Parathyroid adenoma (tissue), 2 donors: Measurements from ENCODE around the gene LYVE1.

Experiments
- H2AFZ ChIP-seq: fragments of 300-600 bp; sonication (generic); one replicate; pipeline ENCODE4 v1.7.0; 2017; ENCODE audit warnings: antibody characterized with exemption, mild to moderate bottlenecking
- H3K27ac ChIP-seq: fragments of 300-600 bp; sonication (generic); one replicate; pipeline ENCODE4 v1.7.0; 2017
- H3K27me3 ChIP-seq: fragments of 300-600 bp; sonication (generic); one replicate; pipeline ENCODE4 v1.7.0; 2017; ENCODE audit warnings: low read length; ENCODE audit not compliant: control insufficient read depth, insufficient read depth
- H3K36me3 ChIP-seq: fragments of 300-600 bp; sonication (generic); one replicate; pipeline ENCODE4 v1.7.0; 2017; ENCODE audit warnings: low read length; ENCODE audit not compliant: control insufficient read depth, insufficient read depth
- H3K4me1 ChIP-seq: fragments of 300-600 bp; sonication (generic); one replicate; pipeline ENCODE4 v1.7.0; 2017; ENCODE audit warnings: control low read depth
- H3K4me2 ChIP-seq: fragments of 300-600 bp; sonication (generic); one replicate; pipeline ENCODE4 v1.7.0; 2017; ENCODE audit warnings: low read length
- H3K4me3 ChIP-seq: fragments of 300-600 bp; sonication (generic); one replicate; pipeline ENCODE4 v1.7.0; 2017; ENCODE audit warnings: low read depth, low read length
- H3K79me2 ChIP-seq: fragments of 300-600 bp; sonication (generic); one replicate; pipeline ENCODE4 v1.7.0; 2017; ENCODE audit warnings: control low read depth
- H3K9ac ChIP-seq: fragments of 300-600 bp; sonication (generic); one replicate; pipeline ENCODE4 v1.7.0; 2017; ENCODE audit warnings: mild to moderate bottlenecking
- H3K9me3 ChIP-seq: fragments of 300-600 bp; sonication (generic); one replicate; pipeline ENCODE4 v1.7.0; 2017; ENCODE audit warnings: low read length; ENCODE audit not compliant: control insufficient read depth
- CTCF ChIP-seq: fragments of 300-600 bp; sonication (generic); IDR thresholded peaks from one replicate; pipeline ENCODE4 v1.7.0; 2017; ENCODE audit warnings: antibody characterized with exemption, mild to moderate bottlenecking
- donor health status: primary hyperparathyroidism.

Gene LYVE1

DNA sequence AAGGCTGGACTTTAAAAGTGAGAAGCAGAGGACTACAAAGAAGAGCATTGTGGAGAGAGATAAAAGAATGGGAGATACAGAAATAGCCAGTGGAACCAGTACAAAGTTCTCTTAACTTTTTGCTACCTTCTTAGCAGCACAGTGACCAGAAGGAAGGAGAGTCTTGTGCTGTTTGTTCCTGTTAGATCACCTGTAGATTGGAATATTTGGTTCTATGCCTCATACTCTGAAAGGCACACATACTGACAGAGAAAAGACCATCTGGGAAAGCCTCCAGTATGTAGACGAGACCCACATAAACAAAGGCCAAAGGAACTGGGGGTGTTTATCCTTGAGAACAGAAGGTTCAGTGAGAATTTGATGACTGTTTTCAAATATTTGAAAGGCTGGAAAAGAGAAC lies 46.2 kb downstream of the LYVE1 start:
- no peaks in the 10 kb centered on the region for H3K36me3 ChIP-seq
- peak overlapping the region; percentile 74 for H3K27ac ChIP-seq

GRCh38 chr11:10520562-10520961 lies 47.9 kb downstream of the LYVE1 start:
- H3K4me1 ChIP-seq = peaks cover 4% of the 10 kb centered on the region
- no peak overlapping the region for H3K4me2 ChIP-seq
- no peaks in the 10 kb centered on the region for H3K27me3 ChIP-seq
- no peaks in the 10 kb centered on the region for H3K9me3 ChIP-seq
- H2AFZ ChIP-seq = no peak overlapping the region
- H3K4me3 ChIP-seq = no peak overlapping the region
- H3K79me2 ChIP-seq = no peaks in the 10 kb centered on the region
- TF ChIP-seq CTCF = no peak
- no peak overlapping the region for H3K9ac ChIP-seq
- no peaks in the 10 kb centered on the region for H3K36me3 ChIP-seq
- H3K27ac ChIP-seq = no peak overlapping the region

More for the DNA sequence above, 46.2 kb downstream of the LYVE1 start:
- H3K9me3 ChIP-seq = no peaks in the 10 kb centered on the region
- H3K27me3 ChIP-seq = no peaks in the 10 kb centered on the region
- no peak overlapping the region for H2AFZ ChIP-seq
- no peak for TF ChIP-seq CTCF
- H3K4me1 ChIP-seq = peaks cover 4% of the 10 kb centered on the region
- H3K79me2 ChIP-seq = no peaks in the 10 kb centered on the region
- H3K4me2 ChIP-seq = no peak overlapping the region
- no peak overlapping the region for H3K9ac ChIP-seq
- H3K4me3 ChIP-seq = no peak overlapping the region

- no peak for TF ChIP-seq CTCF
- H3K4me3 ChIP-seq = no peak overlapping the region
- no peaks in the 10 kb centered on the region for H3K36me3 ChIP-seq
- H3K79me2 ChIP-seq = no peaks in the 10 kb centered on the region
- H3K9me3 ChIP-seq = no peaks in the 10 kb centered on the region
- no peak overlapping the region for H2AFZ ChIP-seq
- H3K4me1 ChIP-seq = peaks cover 4% of the 10 kb centered on the region
- H3K27ac ChIP-seq = no peak overlapping the region
- H3K27me3 ChIP-seq = no peaks in the 10 kb centered on the region
- no peak overlapping the region for H3K9ac ChIP-seq
- no peak overlapping the region for H3K4me2 ChIP-seq
Observed at GRCh38 chr11:10519630-10520029, 48.8 kb downstream of the LYVE1 start.

GRCh38 chr11:10518891-10519290 lies 49.6 kb downstream of the LYVE1 start:
- H3K9ac ChIP-seq = no peak overlapping the region
- H3K4me1 ChIP-seq = peaks cover 4% of the 10 kb centered on the region
- H3K36me3 ChIP-seq = no peaks in the 10 kb centered on the region
- H3K79me2 ChIP-seq = no peaks in the 10 kb centered on the region
- TF ChIP-seq CTCF = no peak
- no peaks in the 10 kb centered on the region for H3K9me3 ChIP-seq
- no peak overlapping the region for H3K27ac ChIP-seq
- no peak overlapping the region for H2AFZ ChIP-seq
- H3K4me3 ChIP-seq = no peak overlapping the region
- H3K4me2 ChIP-seq = no peak overlapping the region
- no peaks in the 10 kb centered on the region for H3K27me3 ChIP-seq

GRCh38 chr11:10518123-10518522 lies 50.3 kb downstream of the LYVE1 start:
- Histone ChIP-seq H3K27ac (no peak overlapping the region), H3K79me2 (no peaks in the 10 kb centered on the region), H3K36me3 (no peaks in the 10 kb centered on the region), H3K4me1 (peaks cover under 1% of the 10 kb centered on the region), H3K4me3 (no peak overlapping the region), H3K9ac (no peak overlapping the region), H3K9me3 (no peaks in the 10 kb centered on the region), H2AFZ (no peak overlapping the region), H3K4me2 (no peak overlapping the region), H3K27me3 (no peaks in the 10 kb centered on the region)
- no peak for TF ChIP-seq CTCF
